Germinal center (tissue), 1 donor: ENCODE data around the gene DNAJC11.

Experiments
- DNase-seq: peaks from one replicate; pipeline ENCODE4 v3.0.0; 2012; ENCODE audit warnings: mixed read lengths, low spot score

Gene DNAJC11

GRCh38 chr1:6599141-6599975, 102.3 kb downstream of the DNAJC11 start:
- peak; percentile 46 for DNase-seq

GRCh38 chr1:6597777-6598131, 103.9 kb downstream of the DNAJC11 start:
- no peak for DNase-seq

DNA sequence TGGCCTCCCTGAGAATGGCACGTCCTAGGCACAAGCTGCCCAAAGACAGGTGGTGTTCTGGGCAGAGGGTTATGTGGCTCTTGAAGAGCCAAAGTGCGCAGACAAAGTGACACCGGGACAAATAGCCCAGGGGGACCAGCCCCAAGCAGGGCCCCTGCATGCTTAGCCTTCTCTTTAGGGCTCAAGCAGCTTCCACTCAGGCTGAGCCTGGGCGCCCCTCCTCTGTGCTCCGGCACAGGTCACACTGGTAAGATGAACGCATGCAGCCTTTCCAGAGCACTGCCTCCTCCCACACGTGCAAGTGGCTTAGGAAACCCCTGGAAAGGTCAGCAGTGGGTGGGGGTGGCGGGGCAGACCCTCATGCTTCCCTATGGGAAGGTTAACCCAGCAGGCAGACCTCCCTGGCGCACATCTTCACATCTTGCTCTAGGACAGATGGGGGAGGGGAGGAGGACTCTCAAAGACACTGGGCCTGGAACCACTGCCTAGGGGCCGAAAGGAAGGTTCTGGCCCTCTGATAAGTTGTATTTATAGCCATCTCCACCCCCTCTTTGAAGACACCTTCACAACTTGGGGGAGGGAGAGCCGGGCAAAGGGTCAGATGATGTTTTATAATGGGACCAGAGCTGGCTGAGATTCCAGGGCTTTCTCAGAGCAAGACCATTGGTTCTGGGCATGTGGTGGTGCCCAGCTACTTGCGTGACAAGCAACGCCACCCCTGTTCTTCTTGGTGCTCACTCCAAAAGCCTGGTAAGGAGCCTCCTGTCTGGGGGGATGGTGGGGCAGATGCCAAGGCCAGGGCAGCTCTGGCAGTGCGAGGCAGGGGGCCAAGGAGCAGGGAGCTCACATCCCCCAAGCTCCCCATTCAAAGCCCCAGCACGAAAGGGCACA, 104.5 kb downstream of the DNAJC11 start:
- no peak for DNase-seq

- no peak for DNase-seq
Measured at GRCh38 chr1:6596351-6596750, 105.3 kb downstream of the DNAJC11 start.

- DNase-seq, result no peak
Measured at GRCh38 chr1:6594977-6595740, 106.5 kb downstream of the DNAJC11 start.

DNA sequence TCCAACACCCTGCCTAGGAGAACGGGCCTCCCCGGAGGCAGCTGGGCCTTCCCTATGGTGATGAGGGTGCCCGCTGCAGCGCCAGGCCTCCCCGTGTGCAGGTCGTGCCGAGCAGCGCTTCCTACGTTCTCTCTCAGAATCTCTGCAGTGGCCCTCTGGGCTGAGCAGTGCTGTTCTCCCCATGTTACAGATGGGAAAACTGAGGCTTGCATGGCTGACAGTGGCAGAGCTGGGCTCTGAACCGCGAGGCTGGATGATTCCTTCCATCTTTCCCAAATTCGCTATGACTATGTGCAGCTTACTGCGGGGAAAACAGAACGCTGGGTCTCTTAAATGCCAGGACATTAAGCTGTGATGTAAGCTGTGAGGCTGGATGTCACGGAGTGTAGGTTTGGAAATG, 107.8 kb downstream of the DNAJC11 start:
- no peak for DNase-seq

- DNase-seq, result no peak
Measured at GRCh38 chr1:6592865-6593593, 108.6 kb downstream of the DNAJC11 start.

DNA sequence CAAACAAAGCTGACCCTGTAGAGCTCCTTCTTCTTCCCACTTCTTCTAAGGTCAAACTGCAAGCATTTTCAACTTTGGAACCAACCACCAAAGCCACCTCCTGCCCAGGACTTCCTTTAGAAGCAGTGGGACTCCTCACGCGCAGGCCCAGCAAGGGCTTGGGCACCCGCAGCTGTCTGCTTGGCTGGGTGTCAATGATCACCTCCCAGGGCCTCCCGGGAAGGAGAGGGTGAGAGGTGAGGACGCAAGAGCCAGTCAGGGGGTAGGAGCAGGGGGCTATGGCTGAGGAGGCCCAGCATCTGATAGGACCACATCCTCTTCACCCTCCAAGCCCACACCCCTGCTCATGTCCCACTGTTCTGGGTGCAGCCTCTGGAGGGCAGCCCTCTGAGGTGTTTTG, 109.2 kb downstream of the DNAJC11 start:
- no peak for DNase-seq

GRCh38 chr1:6591644-6592043, 110.0 kb downstream of the DNAJC11 start:
- DNase-seq, result no peak

GRCh38 chr1:6591222-6591621, 110.4 kb downstream of the DNAJC11 start:
- DNase-seq, result no peak

- no peak for DNase-seq
Measured at GRCh38 chr1:6590046-6590445, 111.6 kb downstream of the DNAJC11 start.

DNA sequence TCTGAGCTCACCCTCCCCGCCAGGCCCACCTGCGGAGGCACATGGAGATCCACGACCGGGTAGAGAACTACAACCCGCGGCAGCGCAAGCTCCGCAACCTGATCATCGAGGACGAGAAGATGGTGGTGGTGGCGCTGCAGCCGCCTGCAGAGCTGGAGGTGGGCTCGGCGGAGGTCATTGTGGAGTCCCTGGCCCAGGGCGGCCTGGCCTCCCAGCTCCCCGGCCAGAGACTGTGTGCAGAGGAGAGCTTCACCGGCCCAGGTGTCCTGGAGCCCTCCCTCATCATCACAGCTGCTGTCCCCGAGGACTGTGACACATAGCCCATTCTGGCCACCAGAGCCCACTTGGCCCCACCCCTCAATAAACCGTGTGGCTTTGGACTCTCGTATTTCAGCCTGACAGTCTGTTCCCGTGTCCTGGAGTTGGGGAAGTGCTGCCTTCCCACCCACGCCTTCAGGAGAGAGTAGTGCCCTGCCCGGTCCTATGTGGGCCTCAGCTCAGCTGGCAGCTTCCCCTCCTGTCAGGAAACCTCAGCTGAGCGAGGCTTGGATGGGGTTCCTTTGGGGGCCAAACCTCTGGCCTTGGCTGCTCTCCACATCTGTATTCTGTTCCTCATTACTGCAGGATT, 112.6 kb downstream of the DNAJC11 start:
- DNase-seq, result no peak

GRCh38 chr1:6588128-6588892, 113.3 kb downstream of the DNAJC11 start:
- DNase-seq, result no peak

DNA sequence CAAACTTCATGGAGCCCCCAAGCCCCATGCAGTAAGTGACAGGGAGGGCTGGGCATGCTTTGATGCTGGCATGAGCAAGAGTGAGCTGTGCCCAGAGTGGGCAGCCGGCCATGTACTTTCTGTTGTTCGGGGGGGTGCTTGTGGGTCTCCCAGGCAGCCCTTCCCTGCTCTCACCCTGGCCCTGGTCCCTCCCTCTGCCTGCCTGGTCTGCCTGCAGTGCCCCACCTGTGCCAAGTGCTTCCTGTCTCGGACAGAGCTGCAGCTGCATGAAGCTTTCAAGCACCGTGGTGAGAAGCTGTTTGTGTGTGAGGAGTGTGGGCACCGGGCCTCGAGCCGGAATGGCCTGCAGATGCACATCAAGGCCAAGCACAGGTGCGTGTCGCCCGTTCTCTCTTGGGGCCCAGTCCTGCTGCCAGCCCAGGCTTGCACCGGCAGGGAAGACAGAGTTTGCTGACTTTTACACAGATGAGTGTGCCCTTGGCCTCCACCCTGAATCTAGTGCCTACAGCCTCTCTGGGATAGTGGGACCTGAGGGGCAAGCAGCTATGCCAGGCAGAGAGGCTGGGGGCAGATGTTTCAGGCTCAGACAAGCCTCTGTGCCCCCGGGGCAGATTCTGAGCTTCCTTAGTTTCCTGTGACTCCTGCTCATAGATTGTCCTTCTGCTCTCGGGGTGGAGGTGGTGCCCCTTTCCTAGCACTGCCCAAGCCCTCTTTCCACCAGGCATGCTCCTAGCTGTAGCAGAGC, 114.2 kb downstream of the DNAJC11 start:
- no peak for DNase-seq

- no peak for DNase-seq
Measured at GRCh38 chr1:6586404-6586816, 115.2 kb downstream of the DNAJC11 start.

DNA sequence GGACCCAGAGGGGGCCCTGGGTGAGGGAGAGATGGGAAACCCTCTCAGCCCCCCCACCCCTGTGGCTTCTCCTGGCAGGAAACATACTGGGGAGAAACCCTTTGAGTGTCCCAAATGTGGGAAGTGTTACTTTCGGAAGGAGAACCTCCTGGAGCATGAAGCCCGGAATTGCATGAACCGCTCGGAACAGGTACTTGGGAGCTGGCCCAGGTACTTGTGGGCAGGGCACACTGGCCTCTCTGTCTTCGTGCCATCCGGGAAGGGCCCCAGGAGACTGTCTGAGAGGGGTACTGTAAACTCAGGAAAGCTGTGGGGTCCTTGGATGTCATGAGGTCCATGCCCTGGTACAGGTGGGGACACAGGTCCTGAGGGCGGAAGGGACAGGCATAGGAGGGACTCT, 115.8 kb downstream of the DNAJC11 start:
- no peak for DNase-seq

DNA sequence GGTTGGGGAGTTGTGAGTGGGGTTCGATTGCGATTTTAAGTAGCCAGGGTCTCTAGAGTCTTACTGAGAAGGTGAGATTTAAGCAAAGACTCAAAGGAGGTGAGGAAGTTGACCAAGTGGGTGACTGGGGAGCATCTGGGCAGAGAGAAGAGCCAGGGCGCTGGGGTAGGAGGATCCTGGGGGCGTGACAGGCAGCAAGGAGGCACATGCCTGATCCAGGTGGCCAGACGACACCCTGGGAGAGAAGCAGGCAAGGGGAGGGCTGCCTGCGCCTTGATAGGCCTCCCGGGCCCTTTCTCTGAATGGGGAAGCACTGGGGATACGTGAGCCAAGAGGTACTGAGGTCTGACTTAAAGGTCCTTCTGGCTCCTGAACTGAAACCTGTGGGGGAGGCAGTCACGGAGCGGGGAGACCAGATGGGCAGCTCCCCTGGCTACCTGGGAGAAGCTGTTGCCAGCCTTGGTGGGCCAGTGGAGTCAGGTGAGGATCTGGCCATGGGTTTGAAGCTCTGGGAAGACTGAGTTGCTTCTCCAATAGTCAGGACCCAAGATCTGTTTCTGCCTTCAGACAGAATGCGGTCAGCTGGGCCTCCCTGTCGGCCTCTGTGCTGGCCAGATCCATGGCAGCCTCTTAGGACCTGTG, 116.4 kb downstream of the DNAJC11 start:
- DNase-seq, result no peak
